DLD1 (cell line): ENCODE results near the gene CYTIP.

Experiments used
- in situ Hi-C: cut with HindIII; loops from 2 replicates; pipeline ENCODE4 v1.10.0; 2017; ENCODE audit warnings: low sequenced_read_pairs

The CYTIP gene

DNA sequence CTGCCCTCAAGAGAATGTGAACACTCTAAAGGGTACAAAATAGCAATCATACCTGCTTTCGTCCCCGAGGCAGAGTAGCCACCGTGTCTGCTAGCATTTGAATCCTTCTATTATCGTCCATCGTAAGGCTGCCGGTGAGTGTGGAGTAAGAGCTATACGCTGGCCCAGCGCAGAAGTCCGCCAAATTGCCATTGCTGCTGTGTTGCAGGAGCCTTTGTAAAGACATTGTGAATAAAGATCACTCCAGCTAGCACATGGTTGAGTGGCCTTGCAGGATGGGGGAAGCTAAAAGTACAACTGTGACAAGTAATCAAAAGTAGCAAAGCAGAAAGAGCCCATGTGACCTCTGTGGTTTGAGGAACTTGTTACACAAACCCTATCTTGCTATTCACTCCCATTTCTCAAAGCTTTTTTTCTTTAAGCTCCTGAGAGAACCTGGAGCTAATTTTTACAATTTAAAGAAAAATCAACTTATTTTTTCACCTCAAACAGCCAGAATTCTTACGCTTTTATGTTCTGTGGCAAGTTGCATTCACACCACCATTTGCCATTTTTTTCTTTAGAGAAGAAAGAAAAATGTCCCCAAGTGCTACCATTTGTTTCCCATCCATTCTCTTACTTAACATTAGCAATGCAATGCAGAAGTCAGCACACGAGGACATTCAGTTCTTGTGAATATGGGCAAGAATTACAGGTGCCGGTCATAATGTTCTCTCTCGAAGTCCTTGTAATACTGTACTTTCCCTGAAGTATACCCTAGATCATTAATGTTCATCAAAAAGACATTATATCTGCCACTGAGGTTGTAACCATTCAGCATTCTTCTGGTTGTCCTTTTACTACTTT is at the start of gene CYTIP:
TSS of gene CYTIP (minus strand) at position 295 of the 846 bp plus-strand sequence. CDS start at position 226, 69 bp downstream.
- in situ Hi-C loops = no loop called here

DNA sequence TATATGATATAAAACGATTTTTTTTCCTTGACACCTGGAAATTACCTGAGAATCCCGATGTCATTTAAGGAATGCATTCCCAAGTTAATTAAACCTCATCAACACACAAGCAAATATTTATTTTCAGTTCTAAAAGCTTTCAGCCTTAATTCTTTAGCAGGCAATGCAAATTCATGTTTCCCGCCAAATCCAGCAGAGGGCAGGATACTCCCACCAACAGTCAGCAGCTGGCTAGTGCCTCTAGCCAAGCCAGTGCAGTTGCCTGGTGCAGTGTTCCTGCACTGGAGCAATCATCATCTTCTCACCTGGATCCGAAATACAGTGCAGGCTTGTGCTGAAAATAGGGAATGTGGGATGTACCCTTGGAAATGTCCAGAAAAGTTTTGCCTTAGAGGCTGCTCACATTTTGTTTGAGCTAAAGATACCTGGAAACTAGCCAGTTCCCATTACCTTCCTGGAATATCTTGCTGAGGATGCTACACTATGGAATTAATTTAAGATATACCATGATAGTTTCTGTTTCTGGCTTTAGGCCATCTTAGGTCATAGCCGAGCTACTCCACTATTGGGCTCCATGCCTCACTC is 48.4 kb upstream of the CYTIP start:
- in situ Hi-C loops = no loop called here

DNA sequence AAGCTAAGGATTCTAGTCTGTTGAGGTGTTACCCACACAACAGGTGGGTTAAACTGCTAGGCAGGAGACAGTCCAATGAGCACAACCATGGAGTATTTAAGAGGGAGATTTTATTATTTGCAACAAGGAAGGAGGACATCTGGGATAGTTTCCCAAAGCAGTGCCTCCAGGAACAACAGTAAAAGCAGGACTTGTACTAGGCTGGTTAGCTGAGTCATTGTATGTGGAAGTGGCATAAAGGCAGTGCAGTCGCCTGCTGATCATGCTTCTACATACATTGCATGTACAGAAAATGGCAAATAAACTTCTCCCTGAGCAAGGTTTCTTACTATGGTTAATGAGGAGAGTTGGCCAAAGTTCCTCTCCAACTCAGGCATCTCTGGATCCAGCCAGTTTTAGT is 46.1 kb upstream of the CYTIP start:
- in situ Hi-C loops = no loop called here

DNA sequence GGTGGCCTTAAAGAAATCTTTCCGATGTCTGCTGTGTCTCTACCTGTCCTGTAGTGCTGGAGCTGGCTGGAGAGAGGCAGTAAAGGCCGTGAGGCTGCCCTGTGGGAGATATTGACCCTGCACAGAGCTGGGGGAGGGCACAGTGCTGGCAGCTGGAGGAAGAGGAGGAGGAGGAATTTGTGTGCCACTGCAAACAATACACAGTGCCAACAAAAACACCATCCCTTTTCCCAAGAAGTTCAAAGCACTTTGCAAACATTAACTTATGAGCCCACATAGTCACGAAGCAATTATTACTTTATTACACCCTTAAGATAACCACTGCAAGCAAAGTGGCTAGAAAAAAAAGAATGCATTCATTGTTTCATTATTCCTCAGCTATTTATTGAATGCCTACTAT is 45.0 kb upstream of the CYTIP start:
- in situ Hi-C loops = no loop called here

DNA sequence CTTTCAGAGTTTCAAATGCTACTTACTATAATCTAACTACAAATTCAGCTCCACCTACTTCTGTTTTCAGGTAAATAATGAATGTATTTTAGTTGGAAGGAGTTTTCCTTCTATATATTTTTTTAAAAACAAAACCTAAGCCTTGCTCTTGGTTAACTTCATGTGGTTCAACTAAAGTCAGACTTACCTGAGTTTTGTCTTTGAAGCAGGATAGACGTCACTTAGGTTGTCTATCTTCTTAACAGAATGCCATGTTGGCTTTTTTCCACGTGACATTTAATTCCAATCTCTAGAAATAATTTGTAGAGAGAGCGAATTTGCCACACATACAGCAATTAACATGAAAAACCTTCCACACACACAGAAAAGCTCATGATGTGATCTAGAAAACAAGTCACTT is 43.9 kb upstream of the CYTIP start:
- in situ Hi-C loops = no loop called here

DNA sequence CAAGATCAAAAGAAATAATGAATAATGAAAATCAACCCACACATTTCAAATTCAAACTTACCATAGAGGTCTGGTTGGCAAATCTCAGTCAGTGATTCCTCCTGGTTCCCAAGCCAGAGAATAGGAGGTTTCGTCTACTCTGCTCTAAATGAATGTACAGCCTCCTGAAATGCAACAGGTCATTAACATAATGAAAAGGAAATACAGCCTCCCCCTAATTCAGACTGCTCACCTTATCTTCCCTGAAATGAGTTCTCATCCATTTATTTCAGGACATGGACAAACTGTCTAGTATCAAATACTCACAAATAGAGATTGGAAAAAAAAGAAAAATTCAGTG is 43.4 kb upstream of the CYTIP start:
- in situ Hi-C loops = no loop called here

DNA sequence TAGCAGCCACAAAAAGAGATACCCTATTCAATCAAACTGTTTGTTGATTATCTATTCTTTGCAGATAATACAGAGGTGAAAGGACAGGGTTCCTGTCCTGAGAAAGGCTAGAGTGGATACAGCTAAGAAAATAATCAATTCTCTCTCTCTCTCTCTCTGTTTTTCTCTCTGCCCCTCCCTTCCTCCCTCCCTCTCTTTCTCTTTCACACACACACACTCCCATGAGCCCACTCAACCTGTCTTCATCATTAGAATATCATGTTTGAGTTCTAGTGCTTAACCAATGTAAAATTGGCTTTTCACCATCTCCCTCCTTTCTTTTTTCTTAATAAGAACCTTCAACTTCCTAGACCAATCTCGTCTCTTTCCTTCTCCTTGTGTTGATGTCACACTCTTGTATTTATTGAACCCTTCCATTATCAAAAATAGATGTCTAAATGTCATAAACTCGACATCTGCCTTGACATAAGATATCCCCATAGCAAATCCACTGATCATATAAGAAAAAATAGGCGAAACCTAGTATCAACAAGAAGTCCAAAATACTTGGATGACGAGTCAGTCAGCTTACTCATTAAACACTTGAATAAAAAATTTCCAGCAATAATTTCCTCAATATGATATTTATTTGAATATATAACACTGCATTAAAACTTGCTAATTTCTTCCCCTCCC is 42.8 kb upstream of the CYTIP start:
- in situ Hi-C loops = no loop called here

DNA sequence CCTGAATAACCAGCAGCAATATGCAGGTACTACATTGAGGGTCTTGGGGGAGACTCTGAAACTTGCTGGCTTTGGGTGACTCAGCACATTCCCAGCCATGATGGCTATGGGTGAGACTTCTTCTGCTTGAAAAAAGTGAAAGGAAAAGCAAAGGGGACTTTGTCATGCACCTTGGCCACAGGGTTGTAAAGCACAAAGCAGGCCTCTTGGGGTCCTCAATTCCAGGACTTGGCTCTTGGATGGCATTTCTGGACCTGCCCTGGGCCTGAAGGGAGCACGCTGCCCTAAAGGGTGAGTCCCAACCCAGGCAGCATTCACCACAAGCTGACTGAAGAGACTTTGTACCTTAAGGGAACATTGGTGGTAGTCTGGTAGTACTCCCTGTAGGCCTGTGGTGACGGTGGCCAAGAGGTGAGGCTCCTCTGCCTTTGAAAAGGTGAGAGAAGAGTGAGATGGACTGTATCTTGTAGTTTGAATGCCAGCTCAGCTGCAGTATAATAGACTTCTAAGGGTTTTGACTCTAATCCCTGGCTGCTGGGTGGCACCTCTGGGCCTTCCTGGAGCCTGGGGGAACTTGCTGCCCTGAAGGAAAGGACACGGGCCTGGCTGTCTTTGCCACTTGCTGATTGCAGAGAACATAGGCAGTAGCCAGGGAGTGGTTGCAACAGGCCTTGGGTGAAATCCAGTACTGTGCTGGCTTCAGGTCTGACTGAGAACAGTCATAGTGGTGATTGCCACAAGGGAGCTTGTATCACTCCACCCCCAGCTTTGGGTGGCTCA is 36.5 kb upstream of the CYTIP start:
- in situ Hi-C loops = no loop called here

DNA sequence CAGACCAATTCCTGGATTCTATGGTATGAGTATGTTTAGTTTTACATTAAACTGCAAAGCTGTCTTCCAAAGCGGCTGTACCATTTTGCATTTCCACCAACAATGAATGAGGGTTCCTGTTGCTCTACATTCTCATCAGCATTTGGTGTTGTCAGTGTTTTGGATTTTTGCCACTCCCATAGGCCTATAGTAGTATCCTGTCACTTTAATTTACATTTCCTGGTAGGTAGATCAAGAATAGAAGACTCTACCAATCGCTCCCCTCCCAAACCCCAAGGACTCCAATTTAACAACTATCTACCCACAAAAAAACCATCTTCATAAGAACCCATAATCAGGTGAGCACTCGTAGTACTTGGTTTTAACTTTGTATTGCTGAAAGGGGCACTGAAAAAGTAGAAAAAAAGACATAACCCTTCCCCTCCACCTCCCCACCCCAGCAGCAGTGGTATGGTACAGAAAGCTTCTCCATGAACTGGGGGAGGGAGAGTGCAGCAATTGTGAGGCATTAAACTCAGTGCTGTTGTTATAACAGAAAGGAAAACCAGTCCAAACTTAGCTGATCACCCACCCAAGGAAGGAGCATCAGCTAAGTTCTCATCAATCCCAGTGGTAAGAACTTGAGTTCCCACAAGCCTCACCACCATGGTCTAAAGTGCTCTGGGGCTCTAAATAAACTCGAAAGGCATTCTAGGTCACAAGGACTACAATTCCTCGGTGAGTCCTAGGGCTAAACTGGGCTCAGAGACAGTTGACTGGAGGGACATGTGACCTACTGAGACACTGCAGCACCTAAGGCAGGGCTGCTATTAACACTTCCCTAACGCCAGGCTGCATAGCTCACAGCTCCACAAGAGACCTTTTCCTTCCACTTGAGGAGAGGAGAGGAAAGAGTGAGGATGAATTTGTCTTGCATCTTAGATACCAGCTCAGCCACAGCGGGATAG is 35.5 kb upstream of the CYTIP start:
- in situ Hi-C loops = no loop called here

DNA sequence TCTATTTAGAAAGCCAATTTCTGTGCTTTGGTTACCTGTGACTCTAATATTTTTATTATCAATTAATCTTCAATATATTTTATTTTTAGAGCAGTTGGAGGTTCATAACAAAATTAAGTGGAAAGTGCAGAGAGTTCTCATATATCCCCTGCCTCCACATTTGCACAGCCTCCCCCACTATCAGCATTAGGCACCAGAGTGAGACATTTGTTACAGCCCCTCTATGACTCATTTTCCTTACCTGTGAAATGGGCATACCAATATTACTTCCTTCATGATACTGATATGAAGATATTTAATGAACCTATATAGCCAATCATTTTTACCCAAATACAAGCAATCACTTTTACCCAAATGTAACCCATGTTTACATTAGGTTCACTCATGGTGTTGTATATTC is 34.0 kb upstream of the CYTIP start:
- in situ Hi-C loops = no loop called here

DNA sequence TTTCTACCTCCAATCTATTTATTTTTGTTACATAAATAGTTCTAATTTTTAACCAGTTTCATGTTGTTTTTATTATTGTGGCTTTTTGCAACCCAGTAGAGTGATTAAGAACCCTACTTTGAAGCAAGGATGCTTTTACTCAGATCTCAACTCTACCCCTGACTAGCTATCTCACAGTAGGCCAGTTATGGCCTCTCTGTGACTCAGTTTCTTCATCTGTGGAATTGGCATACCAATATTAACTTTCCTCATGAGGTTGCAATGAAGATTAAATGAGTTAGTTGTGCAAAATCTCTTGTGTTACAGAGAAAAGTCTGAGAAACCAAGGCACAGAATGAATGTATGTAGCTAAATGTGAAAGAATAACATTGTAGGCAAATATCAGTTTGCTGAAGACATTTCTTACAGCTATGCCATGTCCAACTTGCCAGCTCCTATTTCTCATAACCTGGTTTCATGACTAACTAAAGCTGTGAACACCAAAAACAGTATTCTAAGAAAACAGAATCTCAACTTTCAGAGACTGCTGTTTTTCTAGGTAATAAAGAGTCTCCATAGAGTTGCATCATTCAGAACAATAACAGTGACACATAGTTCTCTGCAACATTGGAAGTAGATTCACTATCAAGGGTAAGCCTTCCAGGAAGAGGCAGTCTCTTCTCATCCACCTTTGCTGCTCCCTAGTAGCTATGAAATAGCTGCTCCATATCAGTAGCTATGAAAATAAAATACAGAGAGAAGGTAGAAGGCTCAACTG is 33.2 kb upstream of the CYTIP start:
- in situ Hi-C loops = no loop called here

DNA sequence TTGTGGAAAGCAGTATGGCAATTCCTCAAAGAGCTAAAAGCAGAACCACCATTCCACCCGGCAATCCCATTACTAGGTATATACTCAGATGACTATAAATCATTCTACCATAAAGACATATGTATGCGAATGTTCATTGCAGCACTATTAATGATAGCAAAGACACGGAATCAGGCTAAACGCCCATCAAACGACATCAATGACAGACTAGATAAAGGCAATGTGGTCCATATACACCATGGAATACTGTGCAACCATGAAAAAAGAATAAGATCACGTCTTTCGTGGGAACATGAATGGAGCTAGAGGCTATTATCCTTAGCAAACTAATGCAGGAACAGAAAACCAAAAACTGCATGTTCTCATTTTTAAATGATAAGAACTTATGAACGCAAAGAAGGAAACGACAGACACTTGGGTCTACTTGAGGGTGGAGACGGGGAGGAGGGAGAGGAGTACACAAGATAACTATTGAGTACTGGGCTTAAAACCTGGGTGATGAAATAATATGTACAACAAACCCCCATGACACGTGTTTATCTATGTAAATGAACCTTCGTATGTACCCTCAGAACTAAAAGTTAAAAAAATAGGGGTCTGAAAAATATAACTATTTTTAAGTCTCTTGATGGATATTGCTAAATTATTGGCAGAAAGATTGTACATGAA is 32.0 kb upstream of the CYTIP start:
- in situ Hi-C loops = no loop called here

DNA sequence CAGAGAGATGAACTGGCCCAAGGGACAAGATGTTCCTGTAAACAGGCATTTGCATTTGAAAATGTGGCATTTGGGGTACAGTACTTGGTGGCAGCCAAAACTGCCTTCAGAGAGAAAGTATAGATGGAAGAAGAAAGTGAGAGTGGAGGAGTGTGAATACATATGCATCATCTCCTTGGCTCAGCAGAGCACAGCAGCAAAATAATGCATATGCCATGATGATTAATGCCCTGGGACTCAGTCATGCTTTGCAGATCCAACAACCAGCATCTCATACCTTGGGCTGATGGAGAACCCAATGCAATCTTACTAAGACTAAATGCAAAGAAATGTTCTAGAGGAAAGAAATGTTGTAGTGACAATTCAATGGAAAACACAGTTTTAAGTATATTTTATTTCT is 29.7 kb upstream of the CYTIP start:
- in situ Hi-C loops = no loop called here

DNA sequence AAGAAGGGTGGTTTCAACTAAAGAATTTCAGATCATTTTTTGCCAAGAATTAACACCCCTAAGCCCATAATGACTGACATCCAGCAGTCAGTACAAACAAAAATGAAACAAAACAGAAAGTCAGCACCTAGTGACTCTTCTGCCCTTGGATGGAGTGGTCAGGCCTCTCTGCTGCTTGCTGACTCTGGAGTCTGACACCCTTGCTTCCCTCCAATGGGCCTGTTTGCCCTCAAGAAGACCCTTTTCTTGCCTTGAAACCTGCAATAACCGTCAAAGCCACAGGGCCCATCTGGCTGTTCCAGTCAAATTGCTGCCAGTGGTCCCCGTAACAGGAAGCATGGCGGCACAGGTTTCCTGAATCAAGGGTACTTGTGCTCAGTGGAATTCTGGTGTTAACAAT is 27.2 kb upstream of the CYTIP start:
- in situ Hi-C loops = no loop called here

DNA sequence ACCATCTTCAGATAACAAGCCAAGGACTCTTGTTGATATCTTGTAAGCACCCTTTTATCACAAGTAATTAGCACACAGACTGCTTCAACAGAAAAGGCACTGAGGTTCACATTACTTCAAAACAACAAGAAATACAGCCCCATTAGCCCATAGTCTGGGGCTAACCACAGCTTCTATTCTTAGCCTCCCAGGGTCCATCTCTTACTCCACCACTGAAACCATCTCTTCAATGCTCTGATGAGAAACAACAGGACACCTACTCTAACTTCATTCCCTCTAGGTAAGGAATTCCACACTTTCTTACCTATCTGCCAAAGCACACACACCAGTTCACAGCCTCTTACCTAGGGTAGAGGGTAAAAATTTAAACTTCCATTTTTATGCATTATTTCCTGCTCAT is 26.4 kb upstream of the CYTIP start:
- in situ Hi-C loops = no loop called here

DNA sequence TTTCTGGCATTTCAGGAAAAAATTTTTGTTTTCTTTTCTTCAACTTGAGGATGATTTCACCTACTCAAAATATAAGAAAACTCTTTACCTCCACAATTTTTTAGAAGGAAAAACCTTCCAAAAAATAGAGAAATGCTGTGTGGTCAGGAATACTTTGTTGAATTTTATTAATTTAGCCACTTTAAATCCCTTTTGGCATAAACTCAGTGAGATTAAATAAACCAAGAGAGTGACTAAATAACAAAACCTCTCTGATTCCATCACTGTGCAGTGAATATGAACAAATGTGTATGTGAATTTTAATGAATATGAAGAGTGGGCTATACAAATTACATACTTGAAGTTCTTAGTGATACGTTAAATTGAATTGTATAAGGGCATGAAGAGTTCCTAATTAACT is 25.8 kb upstream of the CYTIP start:
- in situ Hi-C loops = no loop called here

DNA sequence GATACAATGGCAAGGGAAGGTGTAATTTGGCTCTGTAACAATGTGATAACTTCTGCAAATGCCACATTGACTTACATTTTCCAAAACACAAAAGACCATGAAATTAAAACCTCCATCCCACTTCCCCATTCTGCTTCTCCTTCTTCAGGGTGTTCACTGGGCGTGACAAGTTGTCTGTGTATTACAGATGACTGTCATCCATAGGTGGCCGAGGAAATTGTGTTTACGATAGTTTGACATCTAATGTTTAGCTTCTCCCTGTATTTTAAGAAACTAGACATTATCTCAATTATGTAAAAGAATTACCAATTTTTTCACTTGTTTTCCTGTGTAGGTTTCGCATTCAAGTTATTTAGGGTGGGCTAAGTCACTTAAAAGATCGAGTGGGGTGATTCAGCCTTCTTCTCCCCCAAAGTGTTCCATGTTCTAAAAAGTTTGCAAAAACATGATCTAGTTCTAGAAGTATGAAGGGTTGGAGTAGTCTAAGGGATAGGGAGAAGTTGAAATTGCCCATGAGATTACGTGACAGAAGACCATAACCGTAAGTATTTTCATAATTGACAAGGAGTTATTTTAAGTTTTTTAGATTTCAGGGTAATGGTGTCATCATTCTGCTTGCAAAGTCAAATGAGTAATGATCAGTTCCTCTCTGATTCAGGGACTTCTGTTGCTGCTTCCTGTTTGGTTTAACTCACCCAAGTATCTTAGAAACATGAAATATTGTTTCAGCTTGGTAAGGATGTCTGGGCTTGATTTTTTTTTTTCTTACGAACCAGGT is 25.2 kb upstream of the CYTIP start:
- in situ Hi-C loops = no loop called here

DNA sequence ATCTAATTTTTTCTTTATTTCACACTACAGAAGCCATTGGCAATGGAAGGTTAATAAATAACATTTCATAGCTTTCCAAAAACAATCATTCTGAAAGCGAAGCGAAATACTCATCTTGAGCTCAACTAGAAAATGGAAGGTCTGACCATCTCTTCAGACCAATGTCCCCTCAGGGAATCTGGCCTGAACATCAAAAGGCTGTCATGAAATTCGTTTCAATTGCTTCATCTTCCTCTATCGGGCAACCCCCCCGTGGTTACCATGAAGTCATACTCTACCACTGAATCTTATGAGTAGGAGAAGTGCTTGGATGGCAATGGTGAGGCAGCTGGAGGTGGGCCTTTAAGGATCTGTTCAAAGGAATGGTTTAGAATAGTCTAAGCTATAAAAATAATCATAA is 22.9 kb upstream of the CYTIP start:
- in situ Hi-C loops = no loop called here
